ENCODE measurements around the gene CREB3L2.

The CREB3L2 gene

GRCh38 chr7:137950263-137950621 is 51.6 kb downstream of the CREB3L2 start:
- no peak for TF ChIP-seq CTCF (conservative IDR thresholded peaks at IDR 0.05)
- no peak for TF ChIP-seq ZFX (IDR thresholded peaks at IDR 0.05)
- peak overlapping the region; percentile 34; the same call in 1 of the 2 replicates for H3K27ac ChIP-seq

- H3K27ac ChIP-seq: peak overlapping the region; percentile 99
- no peak for TF ChIP-seq CTCF (conservative IDR thresholded peaks at IDR 0.05)
- no peak for TF ChIP-seq ZFX (IDR thresholded peaks at IDR 0.05)
These were observed 52.2 kb downstream of the CREB3L2 start for GRCh38 chr7:137949416-137950262.

- peak overlapping the region; percentile 99 for H3K27ac ChIP-seq
- TF ChIP-seq CTCF (conservative IDR thresholded peaks at IDR 0.05) (no peak), ZFX (IDR thresholded peaks at IDR 0.05) (no peak)
These were observed 53.0 kb downstream of the CREB3L2 start for GRCh38 chr7:137948845-137949330.

- TF ChIP-seq ZFX (IDR thresholded peaks at IDR 0.05) (no peak), CTCF (conservative IDR thresholded peaks at IDR 0.05) (no peak)
These were observed 53.6 kb downstream of the CREB3L2 start for GRCh38 chr7:137948083-137948844.

GRCh38 chr7:137947046-137947445 is 54.8 kb downstream of the CREB3L2 start:
- no peak for TF ChIP-seq CTCF (conservative IDR thresholded peaks at IDR 0.05)
- TF ChIP-seq ZFX (IDR thresholded peaks at IDR 0.05): no peak
- H3K27ac ChIP-seq: peak overlapping the region; percentile 99

More at GRCh38 chr7:137948083-137948844, 53.6 kb downstream of the CREB3L2 start:
- peak overlapping the region; percentile 99 for H3K27ac ChIP-seq

GRCh38 chr7:137946011-137946410 is 55.9 kb downstream of the CREB3L2 start:
- no peak overlapping the region for H3K27ac ChIP-seq
- no peak for TF ChIP-seq ZFX (IDR thresholded peaks at IDR 0.05)
- TF ChIP-seq CTCF (conservative IDR thresholded peaks at IDR 0.05): no peak

- no peak overlapping the region for H3K27ac ChIP-seq
- TF ChIP-seq CTCF (conservative IDR thresholded peaks at IDR 0.05) (no peak), ZFX (IDR thresholded peaks at IDR 0.05) (no peak)
These were observed 57.7 kb downstream of the CREB3L2 start for GRCh38 chr7:137944168-137944567.
